WTC11 (cell line): ENCODE results near the gene CPEB3.

Experiments
- CREB1 ChIP-seq: sonication (generic); formaldehyde crosslinking; IDR thresholded peaks from 2 replicates; pipeline ENCODE4 v1.8.0; 2023; ENCODE audit warnings: mild to moderate bottlenecking, missing genetic modification reagents
- E2F1 ChIP-seq: sonication (generic); formaldehyde crosslinking; IDR thresholded peaks from 2 replicates; pipeline ENCODE4 v1.8.0; 2022; ENCODE audit warnings: mild to moderate bottlenecking, missing genetic modification reagents
- GTF2I ChIP-seq: fragments of 250-450 bp; sonication (Bioruptor Pico); conservative IDR thresholded peaks from 2 replicates; pipeline ENCODE4 v1.4.0; 2021; ENCODE audit warnings: mild to moderate bottlenecking
- MAX ChIP-seq: sonication (generic); formaldehyde crosslinking; IDR thresholded peaks from 2 replicates; pipeline ENCODE4 v1.8.0; 2022; ENCODE audit warnings: mild to moderate bottlenecking, missing genetic modification reagents
- PRDM15 ChIP-seq: sonication (generic); formaldehyde crosslinking; IDR thresholded peaks from 2 replicates; pipeline ENCODE4 v1.8.0; 2022; ENCODE audit warnings: missing genetic modification reagents
- SMAD4 ChIP-seq: sonication (generic); formaldehyde crosslinking; IDR thresholded peaks from 2 replicates; pipeline ENCODE4 v1.8.0; 2022; ENCODE audit warnings: mild to moderate bottlenecking, missing genetic modification reagents
- STAT6 ChIP-seq: sonication (generic); formaldehyde crosslinking; conservative IDR thresholded peaks from 2 replicates; pipeline ENCODE4 v1.8.1; 2023; ENCODE audit warnings: mild to moderate bottlenecking, low read depth, missing genetic modification reagents, moderate library complexity
- TCF7 ChIP-seq: sonication (generic); formaldehyde crosslinking; IDR thresholded peaks from 2 replicates; pipeline ENCODE4 v1.8.0; 2022; ENCODE audit warnings: mild to moderate bottlenecking, low read depth, missing genetic modification reagents, moderate library complexity
- ZNF232 ChIP-seq: sonication (generic); formaldehyde crosslinking; IDR thresholded peaks from 2 replicates; pipeline ENCODE4 v1.8.0; 2022; ENCODE audit warnings: mild to moderate bottlenecking, missing genetic modification reagents
- TF ChIP-seq, protein P1 (sequence below): fragments of 250-450 bp; sonication (Bioruptor Pico); IDR thresholded peaks from 2 replicates; pipeline ENCODE4 v2.1.2; 2022; ENCODE audit warnings: mild to moderate bottlenecking, moderate library complexity
- TF ChIP-seq, protein P2 (sequence below): fragments of 200-600 bp; IDR thresholded peaks from 2 replicates; pipeline ENCODE4 v1.8.0; 2022; ENCODE audit warnings: antibody characterized with exemption
- TF ChIP-seq, protein P3 (sequence below): sonication (generic); formaldehyde crosslinking; IDR thresholded peaks from 2 replicates; pipeline ENCODE4 v1.8.1; 2022; ENCODE audit warnings: low read depth, mild to moderate bottlenecking, moderate library complexity, missing genetic modification reagents, borderline replicate concordance

DNA sequence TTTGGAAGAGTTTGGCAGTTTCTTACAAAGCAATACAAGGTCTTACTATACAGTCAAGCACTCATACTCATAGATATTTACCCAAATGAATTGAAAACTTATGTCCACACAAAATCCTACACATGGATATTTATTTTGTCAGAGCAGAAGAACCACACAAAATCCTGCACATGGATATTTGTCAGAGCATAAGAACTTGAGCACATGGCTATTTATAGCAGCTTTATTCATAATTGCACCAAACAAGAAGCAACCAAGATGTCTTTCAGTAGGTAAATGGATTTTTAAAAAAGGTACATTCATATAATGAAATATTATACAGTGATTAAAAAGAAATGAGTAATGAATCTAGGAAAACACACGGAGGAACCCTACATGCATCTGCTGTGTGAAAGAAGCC lies 251.9 kb downstream of the CPEB3 start:
- TF ChIP-seq, protein P1, sequence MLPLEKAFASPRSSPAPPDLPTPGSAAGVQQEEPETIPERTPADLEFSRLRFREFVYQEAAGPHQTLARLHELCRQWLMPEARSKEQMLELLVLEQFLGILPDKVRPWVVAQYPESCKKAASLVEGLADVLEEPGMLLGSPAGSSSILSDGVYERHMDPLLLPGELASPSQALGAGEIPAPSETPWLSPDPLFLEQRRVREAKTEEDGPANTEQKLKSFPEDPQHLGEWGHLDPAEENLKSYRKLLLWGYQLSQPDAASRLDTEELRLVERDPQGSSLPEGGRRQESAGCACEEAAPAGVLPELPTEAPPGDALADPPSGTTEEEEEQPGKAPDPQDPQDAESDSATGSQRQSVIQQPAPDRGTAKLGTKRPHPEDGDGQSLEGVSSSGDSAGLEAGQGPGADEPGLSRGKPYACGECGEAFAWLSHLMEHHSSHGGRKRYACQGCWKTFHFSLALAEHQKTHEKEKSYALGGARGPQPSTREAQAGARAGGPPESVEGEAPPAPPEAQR (CRISPR knock-in tag) = no peak
- TF ChIP-seq TCF7 (no peak), E2F1 (CRISPR knock-in tag) (no peak), CREB1 (CRISPR knock-in tag) (no peak), ZNF232 (CRISPR knock-in tag) (no peak), SMAD4 (CRISPR knock-in tag) (no peak), STAT6 (CRISPR knock-in tag) (no peak), PRDM15 (no peak), MAX (CRISPR knock-in tag) (no peak), GTF2I (CRISPR knock-in tag) (no peak)
- TF ChIP-seq, protein P2, sequence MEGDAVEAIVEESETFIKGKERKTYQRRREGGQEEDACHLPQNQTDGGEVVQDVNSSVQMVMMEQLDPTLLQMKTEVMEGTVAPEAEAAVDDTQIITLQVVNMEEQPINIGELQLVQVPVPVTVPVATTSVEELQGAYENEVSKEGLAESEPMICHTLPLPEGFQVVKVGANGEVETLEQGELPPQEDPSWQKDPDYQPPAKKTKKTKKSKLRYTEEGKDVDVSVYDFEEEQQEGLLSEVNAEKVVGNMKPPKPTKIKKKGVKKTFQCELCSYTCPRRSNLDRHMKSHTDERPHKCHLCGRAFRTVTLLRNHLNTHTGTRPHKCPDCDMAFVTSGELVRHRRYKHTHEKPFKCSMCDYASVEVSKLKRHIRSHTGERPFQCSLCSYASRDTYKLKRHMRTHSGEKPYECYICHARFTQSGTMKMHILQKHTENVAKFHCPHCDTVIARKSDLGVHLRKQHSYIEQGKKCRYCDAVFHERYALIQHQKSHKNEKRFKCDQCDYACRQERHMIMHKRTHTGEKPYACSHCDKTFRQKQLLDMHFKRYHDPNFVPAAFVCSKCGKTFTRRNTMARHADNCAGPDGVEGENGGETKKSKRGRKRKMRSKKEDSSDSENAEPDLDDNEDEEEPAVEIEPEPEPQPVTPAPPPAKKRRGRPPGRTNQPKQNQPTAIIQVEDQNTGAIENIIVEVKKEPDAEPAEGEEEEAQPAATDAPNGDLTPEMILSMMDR = no peak
- TF ChIP-seq, protein P3, sequence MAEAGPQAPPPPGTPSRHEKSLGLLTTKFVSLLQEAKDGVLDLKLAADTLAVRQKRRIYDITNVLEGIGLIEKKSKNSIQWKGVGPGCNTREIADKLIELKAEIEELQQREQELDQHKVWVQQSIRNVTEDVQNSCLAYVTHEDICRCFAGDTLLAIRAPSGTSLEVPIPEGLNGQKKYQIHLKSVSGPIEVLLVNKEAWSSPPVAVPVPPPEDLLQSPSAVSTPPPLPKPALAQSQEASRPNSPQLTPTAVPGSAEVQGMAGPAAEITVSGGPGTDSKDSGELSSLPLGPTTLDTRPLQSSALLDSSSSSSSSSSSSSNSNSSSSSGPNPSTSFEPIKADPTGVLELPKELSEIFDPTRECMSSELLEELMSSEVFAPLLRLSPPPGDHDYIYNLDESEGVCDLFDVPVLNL (CRISPR knock-in tag) = no peak
